ENCODE results near the gene FOXP4. TPM values are rescaled to one million over a fixed set of nuclear protein-coding genes. Genes with fewer than 3 reads are reported as not detected.

The FOXP4 gene
- total RNA-seq, 1 donor from 2014 or later = 66.5 TPM

DNA sequence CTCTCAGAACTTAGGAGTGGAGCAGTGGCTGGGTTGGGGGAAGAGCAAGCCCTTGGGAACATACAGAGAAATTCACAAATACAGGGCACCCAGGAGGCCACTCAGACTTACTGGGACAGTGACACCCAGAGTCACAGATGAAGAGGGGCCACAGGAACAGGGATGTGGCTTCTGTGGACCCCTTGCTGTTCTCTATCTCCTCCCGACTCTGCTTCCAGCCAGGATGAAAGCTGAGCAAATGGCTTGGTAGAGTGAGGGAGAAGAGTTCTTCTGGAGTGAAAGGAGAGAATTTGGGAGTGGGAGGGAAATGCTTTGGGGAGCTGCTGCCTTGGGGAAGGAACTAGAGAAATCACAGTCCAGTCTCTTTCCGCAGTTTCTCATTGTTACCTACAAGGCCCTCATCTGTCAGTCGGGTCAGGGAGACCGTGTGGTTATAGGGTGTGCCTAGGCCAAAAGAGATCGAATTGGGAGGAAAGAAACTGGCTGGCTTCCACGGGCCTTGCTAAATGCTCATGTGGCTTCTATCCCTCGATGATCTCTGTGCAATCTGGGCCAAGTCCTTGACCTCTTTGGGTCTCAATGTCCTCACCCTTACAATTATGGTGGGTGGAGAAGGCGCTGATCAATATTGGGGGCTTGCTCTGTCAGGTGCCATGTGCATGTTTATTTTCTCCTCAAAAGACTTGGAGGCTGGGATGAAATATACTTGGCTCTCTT is 17.0 kb downstream of the FOXP4 start:
- DNase-seq (ENCODE audit: low spot score) = no peak

- DNase-seq (ENCODE audit: low spot score) = no peak
These were observed 18.4 kb downstream of the FOXP4 start for GRCh38 chr6:41564448-41565142.

DNA sequence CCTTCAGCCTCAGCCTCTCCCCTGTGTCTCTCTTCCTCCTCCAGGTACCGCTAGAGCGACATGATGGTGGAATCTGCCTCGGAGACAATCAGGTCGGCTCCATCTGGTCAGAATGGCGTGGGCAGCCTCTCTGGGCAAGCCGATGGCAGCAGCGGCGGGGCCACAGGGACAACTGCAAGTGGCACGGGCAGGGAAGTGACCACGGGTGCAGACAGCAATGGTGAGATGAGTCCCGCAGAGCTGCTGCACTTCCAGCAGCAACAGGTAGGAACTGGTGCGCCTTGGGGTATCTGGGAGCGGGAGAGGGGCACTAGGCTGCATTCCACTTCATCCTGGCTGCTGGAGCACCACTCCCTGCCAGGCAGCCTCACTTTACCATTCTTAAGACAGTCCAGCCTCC is 19.5 kb downstream of the FOXP4 start:
- DNase-seq (ENCODE audit: low spot score) = no peak

- no peak for DNase-seq (ENCODE audit: low spot score)
These were observed 20.8 kb downstream of the FOXP4 start for GRCh38 chr6:41566961-41567360.

GRCh38 chr6:41567684-41568083 is 21.5 kb downstream of the FOXP4 start:
- no peak for DNase-seq (ENCODE audit: low spot score)

DNA sequence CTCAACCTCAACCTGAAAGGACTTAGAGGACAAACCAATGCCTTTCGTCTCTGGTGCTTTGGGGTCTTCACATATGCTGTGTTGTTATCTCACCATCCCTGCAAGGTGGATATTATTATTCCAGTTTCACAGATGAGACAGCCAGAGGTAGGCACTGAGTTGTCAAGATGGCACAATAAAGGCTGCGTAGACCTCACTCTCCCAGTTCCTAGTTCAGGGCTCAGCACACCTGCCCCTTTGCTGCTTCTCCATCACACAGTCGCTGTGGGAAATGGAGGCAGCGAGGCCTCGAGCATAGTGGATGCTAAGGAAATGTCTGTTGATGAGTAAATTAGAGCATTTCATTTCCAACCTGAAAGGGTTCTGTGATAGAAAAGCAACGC is 22.0 kb downstream of the FOXP4 start:
- DNase-seq (ENCODE audit: low spot score) = no peak

- DNase-seq (ENCODE audit: low spot score) = peak; percentile 37
These were observed 22.6 kb downstream of the FOXP4 start for GRCh38 chr6:41568585-41569384.

DNA sequence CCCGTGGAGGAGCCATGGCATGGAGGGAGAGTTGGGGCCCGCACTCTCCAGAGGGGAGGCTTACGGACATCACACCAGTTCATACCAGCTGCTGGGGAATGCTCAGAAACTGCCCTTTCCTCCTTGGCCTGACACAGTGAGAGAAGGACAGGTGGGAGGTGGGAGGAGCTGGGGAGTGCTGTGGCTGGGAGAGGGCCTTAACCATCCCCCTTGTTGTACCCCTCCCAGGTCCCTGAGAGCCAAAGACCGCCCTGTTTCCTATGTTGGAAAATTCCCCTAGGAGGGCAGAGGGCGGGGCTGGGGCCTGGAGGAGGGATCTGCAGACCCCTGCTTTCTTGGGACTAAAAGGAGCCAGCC is 24.1 kb downstream of the FOXP4 start:
- no peak for DNase-seq (ENCODE audit: low spot score)

DNA sequence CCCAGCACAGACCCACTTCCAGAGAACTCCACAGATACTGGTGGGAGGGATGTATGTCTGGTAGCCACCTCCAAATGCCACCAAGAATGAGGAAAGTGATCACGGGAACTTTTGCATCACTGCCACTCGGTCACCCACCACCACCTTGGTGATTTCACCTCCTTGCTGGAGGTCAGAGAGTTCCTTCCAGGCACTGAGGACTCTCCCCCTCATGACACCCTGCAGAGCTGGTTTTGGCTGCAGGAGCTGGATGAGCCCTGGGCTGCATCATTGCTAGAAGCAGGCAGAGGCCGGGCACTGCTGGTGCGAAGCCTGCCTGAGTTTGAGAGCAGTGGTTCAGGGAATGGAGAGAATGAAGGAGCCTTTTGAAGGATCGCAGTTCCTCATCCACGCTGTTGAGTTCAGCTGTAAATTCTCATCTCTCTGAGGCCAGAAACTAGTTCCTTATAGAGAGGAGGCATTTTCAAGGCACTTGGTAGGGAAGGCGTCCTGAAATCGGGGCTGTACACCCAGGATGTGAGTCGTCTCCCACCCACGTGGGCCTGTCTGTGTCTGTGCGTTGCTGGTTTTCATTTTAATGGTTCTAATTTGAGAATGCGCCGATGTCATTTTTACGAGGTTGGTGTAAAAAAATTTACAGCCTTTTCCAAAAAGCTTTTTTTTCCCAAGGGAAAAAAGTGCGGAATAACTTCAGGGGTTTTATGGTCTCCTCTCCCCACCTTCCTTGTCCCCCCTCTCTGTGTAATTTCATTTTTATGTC is 25.0 kb downstream of the FOXP4 start:
- DNase-seq (ENCODE audit: low spot score) = no peak

- DNase-seq (ENCODE audit: low spot score) = no peak
These were observed 26.4 kb downstream of the FOXP4 start for GRCh38 chr6:41572613-41573012.

DNA sequence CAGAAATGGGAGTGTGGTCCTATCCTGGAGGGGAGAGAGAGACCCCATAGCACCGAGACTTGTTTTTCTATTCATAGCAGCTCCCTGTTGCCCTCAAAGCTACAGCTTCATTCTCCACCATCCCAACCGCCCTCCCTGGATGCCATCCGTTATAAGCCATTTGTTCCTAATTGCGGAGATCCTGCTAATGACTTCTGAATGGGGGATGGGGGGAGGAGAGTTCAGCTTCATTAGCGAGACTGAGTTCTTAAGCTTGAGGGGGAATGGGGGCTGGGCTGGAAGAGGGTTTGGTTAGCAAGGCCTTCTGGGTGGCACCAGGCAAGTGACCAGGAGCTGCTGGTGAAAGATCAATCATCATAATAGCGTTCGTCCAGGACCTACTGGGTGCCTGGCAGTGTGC is 27.1 kb downstream of the FOXP4 start:
- no peak for DNase-seq (ENCODE audit: low spot score)

DNA sequence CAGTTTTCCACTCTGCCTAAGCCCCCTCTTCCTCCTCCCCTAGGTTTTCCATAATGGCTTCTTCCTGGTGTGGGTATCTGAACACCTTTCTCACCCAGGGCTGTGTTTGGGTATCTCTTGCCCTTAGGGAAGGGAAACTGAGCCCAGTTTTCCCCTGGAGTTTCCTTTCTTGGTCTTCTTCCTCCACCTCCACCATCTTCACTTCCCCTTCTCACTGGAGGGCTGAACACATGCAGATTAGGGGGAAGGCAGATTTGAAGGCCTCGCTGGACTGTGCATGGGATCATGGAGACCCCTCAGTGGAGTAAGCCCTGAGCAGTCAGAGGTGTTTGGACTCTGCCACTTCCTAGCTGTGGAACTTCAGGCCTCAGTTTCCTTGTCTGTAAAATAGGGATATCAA is 27.8 kb downstream of the FOXP4 start:
- no peak for DNase-seq (ENCODE audit: low spot score)

- DNase-seq (ENCODE audit: low spot score) = no peak
These were observed 29.4 kb downstream of the FOXP4 start for GRCh38 chr6:41575598-41575997.

DNA sequence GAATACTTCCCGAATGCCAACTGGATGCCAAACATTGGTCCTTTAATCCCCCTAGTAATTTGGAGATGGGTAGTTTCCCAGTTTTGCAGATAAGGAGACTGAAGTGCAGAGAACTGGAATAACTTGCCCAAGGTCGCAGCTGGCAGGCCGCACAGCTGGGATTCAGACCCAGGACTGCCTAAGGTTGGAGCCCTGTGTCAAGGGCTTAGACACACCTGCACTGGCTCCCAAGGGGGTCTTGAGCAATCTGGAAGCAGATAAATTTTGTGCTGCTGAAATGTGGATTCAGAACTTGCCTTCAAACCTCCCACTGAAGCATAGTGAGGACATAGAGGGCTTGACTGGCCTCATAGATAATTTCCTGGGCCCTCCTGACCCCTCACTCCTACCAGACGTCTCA is 30.5 kb downstream of the FOXP4 start:
- no peak for DNase-seq (ENCODE audit: low spot score)

GRCh38 chr6:41577356-41578216 is 31.4 kb downstream of the FOXP4 start:
- DNase-seq (ENCODE audit: low spot score) = peak; percentile 34

DNA sequence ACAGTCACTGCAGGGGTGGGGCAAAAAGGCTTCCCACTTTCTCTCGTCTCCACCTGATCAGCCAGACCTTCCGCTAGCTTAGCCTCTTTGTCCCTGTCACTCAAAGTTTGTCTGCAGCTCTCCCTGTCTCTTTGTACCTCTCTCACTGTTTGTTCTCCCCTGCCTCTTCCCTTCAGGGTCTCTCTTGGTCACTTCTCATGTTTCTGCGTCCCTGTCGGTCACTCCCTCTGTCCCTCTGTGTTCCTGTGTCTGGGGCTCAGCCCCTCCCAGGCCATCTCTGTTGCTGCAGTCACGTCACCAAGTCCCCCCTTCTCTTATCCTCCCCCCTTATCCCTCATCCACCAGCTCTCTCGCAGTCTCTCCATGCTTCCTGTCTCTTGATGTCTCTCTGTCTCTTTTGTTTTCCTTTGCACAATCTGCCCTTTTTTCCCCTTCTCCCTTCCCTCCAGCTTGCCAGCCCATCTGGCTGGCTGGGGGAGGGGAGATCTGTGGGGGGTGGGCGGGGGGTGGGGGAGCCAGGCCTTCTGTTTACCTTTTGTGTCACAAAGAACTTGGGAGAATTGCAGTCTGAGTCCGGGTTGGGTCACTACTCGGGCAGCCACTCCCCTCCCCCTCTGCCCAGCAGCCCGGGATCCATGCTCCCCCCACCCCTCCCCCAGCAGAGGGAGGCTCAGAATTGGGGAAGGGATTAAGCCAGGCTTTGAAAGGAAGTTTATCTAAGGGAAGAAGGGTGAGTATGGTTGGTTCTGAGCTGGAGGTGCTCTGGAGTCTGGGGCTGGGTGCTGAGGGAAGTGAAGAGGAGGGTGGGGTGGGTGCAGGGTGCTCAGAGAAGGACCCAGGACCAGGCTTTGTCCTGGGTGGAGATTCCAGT is 32.3 kb downstream of the FOXP4 start:
- DNase-seq (ENCODE audit: low spot score) = no peak

DNA sequence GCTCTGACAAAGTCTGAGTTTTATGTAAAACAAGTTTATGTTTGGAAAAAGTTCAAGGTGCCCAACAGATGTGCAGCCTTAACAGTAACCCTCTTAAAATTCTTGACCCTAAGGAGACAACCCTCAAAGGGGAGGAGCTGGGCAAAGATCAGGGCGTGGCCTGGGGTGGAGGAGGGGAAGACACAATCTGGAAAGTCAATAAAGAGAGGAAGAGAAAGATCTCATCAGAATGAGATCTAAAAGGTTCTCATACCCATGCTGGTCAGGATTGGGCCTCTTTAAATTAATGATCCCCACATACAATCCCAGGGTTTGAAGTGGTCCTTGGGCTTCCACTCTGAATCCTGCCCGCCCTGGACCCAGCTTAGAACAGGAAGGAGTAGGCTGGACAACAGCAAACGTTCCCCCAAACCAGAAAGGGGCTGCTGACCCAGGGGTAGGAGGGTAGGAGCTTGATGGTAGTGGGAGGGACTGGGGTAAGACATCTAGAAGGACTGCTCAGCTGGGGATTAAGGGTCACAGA is 33.0 kb downstream of the FOXP4 start:
- no peak for DNase-seq (ENCODE audit: low spot score)

- DNase-seq (ENCODE audit: low spot score) = no peak
These were observed 34.5 kb downstream of the FOXP4 start for GRCh38 chr6:41580690-41581089.

- DNase-seq (ENCODE audit: low spot score) = peak; percentile 54
These were observed 35.3 kb downstream of the FOXP4 start for GRCh38 chr6:41581381-41581991.

Measured in mucosa of gallbladder (tissue), 1 donor.